ENCODE data around the gene C3orf85. TPM values are rescaled to one million over a fixed set of nuclear protein-coding genes. Genes with fewer than 3 reads are reported as not detected.

C3orf85 gene
- total RNA-seq, 4 donors from 2014 or later: not detected

DNA sequence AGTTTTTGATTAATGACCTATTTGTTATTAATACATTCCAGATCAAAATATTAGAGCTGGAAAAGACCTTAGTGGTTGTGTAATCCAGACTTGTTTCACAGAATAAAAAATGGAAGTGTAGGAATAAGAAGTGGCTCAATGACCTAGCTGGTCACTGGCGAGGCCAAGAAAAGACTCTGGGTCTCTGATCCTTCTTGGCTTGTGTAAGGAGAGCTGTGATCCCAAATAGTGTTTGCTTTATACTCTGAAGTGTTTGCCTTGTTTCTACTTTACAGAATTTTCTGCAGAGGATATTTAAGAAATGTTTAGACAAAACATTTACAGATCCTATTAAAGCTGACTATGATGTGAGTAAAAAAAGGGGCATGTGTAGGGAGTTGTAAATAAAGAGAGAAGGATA is 7.1 kb downstream of the C3orf85 start:
- Histone ChIP-seq H3K27ac (no peak overlapping the region), H3K4me3 (replicated peaks in 1 of 3) (no peak overlapping the region), H3K9me3 (no peaks in the 10 kb centered on the region), H3K4me1 (no peaks in the 10 kb centered on the region), H3K36me3 (no peaks in the 10 kb centered on the region), H3K27me3 (no peaks in the 10 kb centered on the region)
- TF ChIP-seq, protein P1, sequence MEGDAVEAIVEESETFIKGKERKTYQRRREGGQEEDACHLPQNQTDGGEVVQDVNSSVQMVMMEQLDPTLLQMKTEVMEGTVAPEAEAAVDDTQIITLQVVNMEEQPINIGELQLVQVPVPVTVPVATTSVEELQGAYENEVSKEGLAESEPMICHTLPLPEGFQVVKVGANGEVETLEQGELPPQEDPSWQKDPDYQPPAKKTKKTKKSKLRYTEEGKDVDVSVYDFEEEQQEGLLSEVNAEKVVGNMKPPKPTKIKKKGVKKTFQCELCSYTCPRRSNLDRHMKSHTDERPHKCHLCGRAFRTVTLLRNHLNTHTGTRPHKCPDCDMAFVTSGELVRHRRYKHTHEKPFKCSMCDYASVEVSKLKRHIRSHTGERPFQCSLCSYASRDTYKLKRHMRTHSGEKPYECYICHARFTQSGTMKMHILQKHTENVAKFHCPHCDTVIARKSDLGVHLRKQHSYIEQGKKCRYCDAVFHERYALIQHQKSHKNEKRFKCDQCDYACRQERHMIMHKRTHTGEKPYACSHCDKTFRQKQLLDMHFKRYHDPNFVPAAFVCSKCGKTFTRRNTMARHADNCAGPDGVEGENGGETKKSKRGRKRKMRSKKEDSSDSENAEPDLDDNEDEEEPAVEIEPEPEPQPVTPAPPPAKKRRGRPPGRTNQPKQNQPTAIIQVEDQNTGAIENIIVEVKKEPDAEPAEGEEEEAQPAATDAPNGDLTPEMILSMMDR (IDR thresholded peaks at IDR 0.05): no peak
- no peak for TF ChIP-seq POLR2A (IDR thresholded peaks at IDR 0.05)
- intact Hi-C loops (cut with DNase I): no loop called here
- WGBS, 2 donors: 93 to 95% methylated on average over 1 of the region's 1 CpG
- DNase-seq: no peak

DNA sequence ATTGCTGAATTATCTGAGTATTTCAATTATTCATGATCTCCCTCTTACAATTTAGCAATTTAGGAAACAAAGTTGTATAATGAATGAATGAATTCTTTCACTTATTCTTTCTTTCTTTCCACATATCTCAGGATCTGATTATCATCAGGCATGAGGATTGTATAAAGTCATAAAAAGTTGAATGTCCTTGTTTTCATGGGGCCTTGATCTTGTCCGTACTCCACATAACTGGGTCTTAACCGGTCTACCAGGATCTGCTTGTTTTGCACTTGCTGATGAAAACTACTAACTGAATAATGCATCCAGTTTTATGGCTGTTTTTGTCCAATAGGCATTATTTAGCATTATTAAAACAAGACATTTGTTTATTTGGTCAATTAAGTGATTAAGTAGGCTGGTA is 12.6 kb downstream of the C3orf85 start:
- intact Hi-C loops (cut with DNase I): no loop called here
- WGBS, 2 donors: 87 to 92% methylated on average over 2 of the region's 2 CpGs
- Histone ChIP-seq H3K27me3 (no peaks in the 10 kb centered on the region), H3K9me3 (no peaks in the 10 kb centered on the region), H3K36me3 (no peaks in the 10 kb centered on the region), H3K27ac (no peak overlapping the region), H3K4me1 (no peaks in the 10 kb centered on the region), H3K4me3 (replicated peaks in 1 of 3) (no peak overlapping the region)
- no peak for DNase-seq
- TF ChIP-seq, protein P1 (IDR thresholded peaks at IDR 0.05): no peak
- no peak for TF ChIP-seq POLR2A (IDR thresholded peaks at IDR 0.05)

- Histone ChIP-seq H3K36me3 (no peaks in the 10 kb centered on the region), H3K27me3 (no peaks in the 10 kb centered on the region), H3K27ac (no peak overlapping the region), H3K4me1 (no peaks in the 10 kb centered on the region), H3K4me3 (replicated peaks in 1 of 3) (no peak overlapping the region), H3K9me3 (no peaks in the 10 kb centered on the region)
- intact Hi-C loops (cut with DNase I): no loop called here
- whole genome bisulfite sequencing, 2 donors: 83 to 91% methylated on average over 4 of the region's 4 CpGs
- DNase-seq: no peak
- TF ChIP-seq, protein P1 (IDR thresholded peaks at IDR 0.05): no peak
- no peak for TF ChIP-seq POLR2A (IDR thresholded peaks at IDR 0.05)
Measured at GRCh38 chr3:109152320-109152719, 15.8 kb downstream of the C3orf85 start.

DNA sequence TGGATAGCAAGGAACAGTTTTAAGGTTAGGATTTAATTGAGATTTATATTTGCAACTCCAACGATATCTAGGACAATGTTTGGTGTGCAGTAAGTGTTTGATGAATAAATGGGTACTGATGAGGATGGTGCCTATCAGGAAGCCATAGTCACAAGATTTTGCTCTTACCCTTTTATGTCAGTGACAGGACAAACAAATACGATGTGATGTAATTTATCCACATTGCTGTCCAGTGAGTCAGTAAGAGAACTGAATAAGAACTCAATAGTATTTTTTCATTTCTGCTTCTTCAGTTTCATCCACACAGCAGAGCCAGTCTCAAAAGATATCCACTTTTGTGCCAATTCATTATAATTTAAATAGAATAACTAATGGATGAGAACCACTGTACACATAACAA is 18.5 kb downstream of the C3orf85 start:
- 87 to 89% methylated on average over 2 of the region's 2 CpGs for WGBS, 2 donors
- no peak overlapping the region for H3K4me3 ChIP-seq (replicated peaks in 1 of 3)
- H3K9me3 ChIP-seq: no peaks in the 10 kb centered on the region
- no peaks in the 10 kb centered on the region for H3K27me3 ChIP-seq
- intact Hi-C loops (cut with DNase I): no loop called here
- no peaks in the 10 kb centered on the region for H3K36me3 ChIP-seq
- TF ChIP-seq POLR2A (IDR thresholded peaks at IDR 0.05): no peak
- TF ChIP-seq, protein P1 (IDR thresholded peaks at IDR 0.05): no peak
- H3K4me1 ChIP-seq: no peaks in the 10 kb centered on the region
- no peak overlapping the region for H3K27ac ChIP-seq
- DNase-seq: no peak

DNA sequence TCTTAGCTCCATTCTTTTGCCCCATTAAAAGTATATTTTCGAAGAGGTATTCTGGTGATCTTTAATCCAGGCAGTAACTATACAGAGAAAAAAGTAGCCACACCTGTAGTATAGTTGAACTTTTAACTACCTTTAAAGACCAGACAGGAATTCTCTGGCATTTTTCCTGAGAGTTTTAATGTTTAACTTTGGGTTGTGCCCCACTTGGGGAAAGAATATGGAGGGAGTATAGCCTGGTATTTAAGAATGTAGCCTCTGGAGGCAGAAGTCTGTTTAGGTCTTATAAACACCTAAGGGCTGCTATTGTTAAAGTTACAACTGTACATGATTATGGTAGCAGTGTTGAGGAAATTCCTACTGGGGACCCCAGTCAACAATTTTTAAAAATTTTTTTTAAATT is 19.3 kb downstream of the C3orf85 start:
- DNase-seq: no peak
- no peak overlapping the region for H3K4me3 ChIP-seq (replicated peaks in 1 of 3)
- H3K27ac ChIP-seq: no peak overlapping the region
- H3K9me3 ChIP-seq: no peaks in the 10 kb centered on the region
- H3K27me3 ChIP-seq: no peaks in the 10 kb centered on the region
- no peaks in the 10 kb centered on the region for H3K36me3 ChIP-seq
- 81% methylated on average over 1 of the region's 1 CpG for WGBS, 2 donors
- TF ChIP-seq, protein P1 (IDR thresholded peaks at IDR 0.05): no peak
- TF ChIP-seq POLR2A (IDR thresholded peaks at IDR 0.05): no peak
- intact Hi-C loops (cut with DNase I): no loop called here
- H3K4me1 ChIP-seq: no peaks in the 10 kb centered on the region
